Dendritic cell treated with granulocyte-macrophage colony-stimulating factor and Interleukin-4, amounts not matched to agents 40 ng/mL and 50 ng/mL, for 4 days (primary cell): ENCODE results near the gene CFAP74.
"Not testable (repeated sequence)": the region's sequence is repeated elsewhere in the genome, so short reads cannot be mapped to it uniquely, and the experiment has no call there.

Experiments
- H3K27ac Mint-ChIP-seq: one replicate; pipeline ENCODE4 v1.8.0; 2022; ENCODE audit warnings: mild to moderate bottlenecking, mixed read lengths
- H3K27me3 Mint-ChIP-seq: one replicate; pipeline ENCODE4 v1.8.0; 2022; ENCODE audit warnings: mild to moderate bottlenecking, mixed read lengths
- H3K36me3 Mint-ChIP-seq: one replicate; pipeline ENCODE4 v1.8.0; 2022; ENCODE audit warnings: low read depth, mixed read lengths
- H3K4me1 Mint-ChIP-seq: one replicate; pipeline ENCODE4 v1.8.0; 2022; ENCODE audit warnings: low read depth, mixed read lengths
- H3K4me3 Mint-ChIP-seq: one replicate; pipeline ENCODE4 v1.8.0; 2022; ENCODE audit warnings: mild to moderate bottlenecking, moderate library complexity, mixed read lengths
- H3K9me3 Mint-ChIP-seq: one replicate; pipeline ENCODE4 v1.8.0; 2022; ENCODE audit warnings: mixed read lengths
- intact Hi-C: fragments of 100-400 bp; cut with micrococcal nuclease; formaldehyde crosslinking; loops from one replicate; pipeline ENCODE4 v1.15.0; 2022

Gene CFAP74

GRCh38 chr1:1980467-1981141 lies 23.0 kb downstream of the CFAP74 start:
- peaks cover 15% of the 10 kb centered on the region for H3K9me3 Mint-ChIP-seq
- no peak overlapping the region for H3K4me3 Mint-ChIP-seq
- intact Hi-C loops = no loop called here
- no peaks in the 10 kb centered on the region for H3K36me3 Mint-ChIP-seq
- peaks cover 2% of the 10 kb centered on the region for H3K4me1 Mint-ChIP-seq
- no peak overlapping the region for H3K27ac Mint-ChIP-seq
- H3K27me3 Mint-ChIP-seq = peaks cover 17% of the 10 kb centered on the region

- Mint-ChIP-seq H3K36me3 (no peaks in the 10 kb centered on the region), H3K27ac (no peak overlapping the region), H3K4me1 (peaks cover 6% of the 10 kb centered on the region), H3K4me3 (no peak overlapping the region), H3K9me3 (peaks cover 15% of the 10 kb centered on the region), H3K27me3 (peaks cover 21% of the 10 kb centered on the region)
- intact Hi-C loops = no loop called here
Measured at GRCh38 chr1:1979482-1980165, 24.0 kb downstream of the CFAP74 start.

GRCh38 chr1:1978690-1979481 lies 24.7 kb downstream of the CFAP74 start:
- intact Hi-C loops, H3K4me1 Mint-ChIP-seq, H3K4me3 Mint-ChIP-seq, H3K36me3 Mint-ChIP-seq, H3K27ac Mint-ChIP-seq: not testable (repeated sequence)
- Mint-ChIP-seq H3K27me3 (peaks cover 25% of the 10 kb centered on the region), H3K9me3 (peaks cover 15% of the 10 kb centered on the region)

- Mint-ChIP-seq H3K36me3 (no peaks in the 10 kb centered on the region), H3K27me3 (peaks cover 29% of the 10 kb centered on the region), H3K4me3 (no peak overlapping the region), H3K4me1 (peaks cover 6% of the 10 kb centered on the region), H3K27ac (no peak overlapping the region), H3K9me3 (peaks cover 15% of the 10 kb centered on the region)
- intact Hi-C loops = no loop called here
Measured at GRCh38 chr1:1978108-1978507, 25.5 kb downstream of the CFAP74 start.

- Mint-ChIP-seq H3K4me3 (no peak overlapping the region), H3K36me3 (no peaks in the 10 kb centered on the region), H3K27ac (no peak overlapping the region), H3K4me1 (peaks cover 6% of the 10 kb centered on the region), H3K27me3 (peaks cover 31% of the 10 kb centered on the region), H3K9me3 (peaks cover 15% of the 10 kb centered on the region)
- intact Hi-C loops = no loop called here
Measured at GRCh38 chr1:1976031-1976430, 27.6 kb downstream of the CFAP74 start.

GRCh38 chr1:1975535-1975934 lies 28.1 kb downstream of the CFAP74 start:
- no peak overlapping the region for H3K4me3 Mint-ChIP-seq
- H3K4me1 Mint-ChIP-seq = peaks cover 6% of the 10 kb centered on the region
- peaks cover 31% of the 10 kb centered on the region for H3K27me3 Mint-ChIP-seq
- no peak overlapping the region for H3K27ac Mint-ChIP-seq
- peaks cover 15% of the 10 kb centered on the region for H3K9me3 Mint-ChIP-seq
- no peaks in the 10 kb centered on the region for H3K36me3 Mint-ChIP-seq
- intact Hi-C loops = no loop called here

GRCh38 chr1:1974834-1975233 lies 28.8 kb downstream of the CFAP74 start:
- H3K27ac Mint-ChIP-seq = no peak overlapping the region
- intact Hi-C loops = no loop called here
- H3K36me3 Mint-ChIP-seq = no peaks in the 10 kb centered on the region
- peaks cover 6% of the 10 kb centered on the region for H3K4me1 Mint-ChIP-seq
- H3K4me3 Mint-ChIP-seq = no peak overlapping the region
- H3K27me3 Mint-ChIP-seq = peaks cover 32% of the 10 kb centered on the region
- peaks cover 15% of the 10 kb centered on the region for H3K9me3 Mint-ChIP-seq

- H3K36me3 Mint-ChIP-seq = no peaks in the 10 kb centered on the region
- H3K9me3 Mint-ChIP-seq = peaks cover 6% of the 10 kb centered on the region
- no peak overlapping the region for H3K4me3 Mint-ChIP-seq
- peaks cover 37% of the 10 kb centered on the region for H3K27me3 Mint-ChIP-seq
- intact Hi-C loops = no loop called here
- H3K27ac Mint-ChIP-seq = no peak overlapping the region
- H3K4me1 Mint-ChIP-seq = peaks cover 6% of the 10 kb centered on the region
Measured at GRCh38 chr1:1973716-1974642, 29.6 kb downstream of the CFAP74 start.

- intact Hi-C loops = no loop called here
- H3K27ac Mint-ChIP-seq = no peak overlapping the region
- H3K27me3 Mint-ChIP-seq = peaks cover 43% of the 10 kb centered on the region
- no peaks in the 10 kb centered on the region for H3K36me3 Mint-ChIP-seq
- H3K9me3 Mint-ChIP-seq = no peaks in the 10 kb centered on the region
- H3K4me1 Mint-ChIP-seq = peaks cover 13% of the 10 kb centered on the region
- H3K4me3 Mint-ChIP-seq = no peak overlapping the region
Measured at GRCh38 chr1:1972976-1973715, 30.4 kb downstream of the CFAP74 start.

GRCh38 chr1:1971688-1972087 lies 31.9 kb downstream of the CFAP74 start:
- intact Hi-C loops = no loop called here
- peaks cover 26% of the 10 kb centered on the region for H3K4me1 Mint-ChIP-seq

GRCh38 chr1:1971017-1971416 lies 32.6 kb downstream of the CFAP74 start:
- Mint-ChIP-seq H3K9me3 (no peaks in the 10 kb centered on the region), H3K4me1 (peaks cover 29% of the 10 kb centered on the region)

More at GRCh38 chr1:1971688-1972087, 31.9 kb downstream of the CFAP74 start:
- peaks cover 44% of the 10 kb centered on the region for H3K27me3 Mint-ChIP-seq
- no peak overlapping the region for H3K4me3 Mint-ChIP-seq
- H3K27ac Mint-ChIP-seq = no peak overlapping the region
- H3K36me3 Mint-ChIP-seq = no peaks in the 10 kb centered on the region
- H3K9me3 Mint-ChIP-seq = no peaks in the 10 kb centered on the region

GRCh38 chr1:1969953-1970716 lies 33.5 kb downstream of the CFAP74 start:
- intact Hi-C loops = loop anchor here (10.0 kb wide), 1 partner anchor 45 kb away; the partner anchor contains the start of gene GABRD

More at GRCh38 chr1:1971017-1971416, 32.6 kb downstream of the CFAP74 start:
- Mint-ChIP-seq H3K27ac (no peak overlapping the region), H3K27me3 (peaks cover 38% of the 10 kb centered on the region), H3K36me3 (no peaks in the 10 kb centered on the region), H3K4me3 (no peak overlapping the region)
- intact Hi-C loops = no loop called here

More at GRCh38 chr1:1969953-1970716, 33.5 kb downstream of the CFAP74 start:
- no peak overlapping the region for H3K4me3 Mint-ChIP-seq
- H3K36me3 Mint-ChIP-seq = no peaks in the 10 kb centered on the region
- H3K27ac Mint-ChIP-seq = no peak overlapping the region
- H3K4me1 Mint-ChIP-seq = peaks cover 26% of the 10 kb centered on the region
- peaks cover 39% of the 10 kb centered on the region for H3K27me3 Mint-ChIP-seq
- H3K9me3 Mint-ChIP-seq = no peaks in the 10 kb centered on the region
